ENCODE measurements around the gene ZNF367.

DNA sequence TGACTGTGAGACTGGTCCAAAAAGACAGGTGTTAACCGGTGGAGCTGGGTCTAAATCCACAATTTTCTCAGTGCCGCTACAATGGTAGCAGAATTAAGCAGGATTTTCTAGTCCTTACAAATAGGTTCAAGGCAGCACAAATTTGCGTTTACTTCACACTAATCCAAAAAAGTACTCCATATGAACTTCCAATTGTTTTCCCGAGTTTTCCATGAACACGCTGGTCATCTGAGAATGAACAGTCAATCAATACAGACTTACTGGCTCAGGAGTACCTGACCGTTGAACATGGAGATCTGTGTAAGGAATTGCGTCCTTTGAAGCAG lies 35.4 kb downstream of the ZNF367 start:
- TF ChIP-seq, protein P1, sequence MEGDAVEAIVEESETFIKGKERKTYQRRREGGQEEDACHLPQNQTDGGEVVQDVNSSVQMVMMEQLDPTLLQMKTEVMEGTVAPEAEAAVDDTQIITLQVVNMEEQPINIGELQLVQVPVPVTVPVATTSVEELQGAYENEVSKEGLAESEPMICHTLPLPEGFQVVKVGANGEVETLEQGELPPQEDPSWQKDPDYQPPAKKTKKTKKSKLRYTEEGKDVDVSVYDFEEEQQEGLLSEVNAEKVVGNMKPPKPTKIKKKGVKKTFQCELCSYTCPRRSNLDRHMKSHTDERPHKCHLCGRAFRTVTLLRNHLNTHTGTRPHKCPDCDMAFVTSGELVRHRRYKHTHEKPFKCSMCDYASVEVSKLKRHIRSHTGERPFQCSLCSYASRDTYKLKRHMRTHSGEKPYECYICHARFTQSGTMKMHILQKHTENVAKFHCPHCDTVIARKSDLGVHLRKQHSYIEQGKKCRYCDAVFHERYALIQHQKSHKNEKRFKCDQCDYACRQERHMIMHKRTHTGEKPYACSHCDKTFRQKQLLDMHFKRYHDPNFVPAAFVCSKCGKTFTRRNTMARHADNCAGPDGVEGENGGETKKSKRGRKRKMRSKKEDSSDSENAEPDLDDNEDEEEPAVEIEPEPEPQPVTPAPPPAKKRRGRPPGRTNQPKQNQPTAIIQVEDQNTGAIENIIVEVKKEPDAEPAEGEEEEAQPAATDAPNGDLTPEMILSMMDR (IDR thresholded peaks at IDR 0.05), result no peak
- no peak for TF ChIP-seq POLR2A (IDR thresholded peaks at IDR 0.05)

Data from uterus (tissue), 2 donors.